GM19043 (cell line): ENCODE measurements around the gene HAND1.
A peak's percentile ranks its signal among the peaks of the same experiment; 100 is the strongest.

Experiments used
- ATAC-seq: cut with Tn5 transposase; IDR thresholded peaks from one replicate; pipeline ENCODE4 v1.9.1; 2021; ENCODE audit warnings: low read depth; ENCODE audit not compliant: unreplicated experiment

HAND1 gene

GRCh38 chr5:154479944-154480750 is 2.1 kb upstream of the HAND1 start:
- no peak for ATAC-seq

GRCh38 chr5:154479160-154479943 is 1.3 kb upstream of the HAND1 start:
- ATAC-seq = no peak

GRCh38 chr5:154478752-154479159 is 729 bp upstream of the HAND1 start:
- no peak for ATAC-seq

- ATAC-seq = no peak
Measured at GRCh38 chr5:154477382-154478223, 424 bp downstream of the HAND1 start.

GRCh38 chr5:154476354-154477205 is 1.4 kb downstream of the HAND1 start:
- no peak for ATAC-seq

GRCh38 chr5:154475591-154476353 is 2.3 kb downstream of the HAND1 start:
- ATAC-seq = no peak

GRCh38 chr5:154474396-154475334 is 3.4 kb downstream of the HAND1 start:
- ATAC-seq = no peak

- ATAC-seq = no peak
Measured at GRCh38 chr5:154473581-154474283, 4.3 kb downstream of the HAND1 start.

- ATAC-seq = no peak
Measured at GRCh38 chr5:154472871-154473580, 5.0 kb downstream of the HAND1 start.

- no peak for ATAC-seq
Measured at GRCh38 chr5:154470947-154471870, 6.8 kb downstream of the HAND1 start.

- ATAC-seq = no peak
Measured at GRCh38 chr5:154470137-154470536, 7.9 kb downstream of the HAND1 start.

- ATAC-seq = peak; percentile 88
Measured at GRCh38 chr5:154467655-154468354, 10.2 kb downstream of the HAND1 start.

- ATAC-seq = no peak
Measured at GRCh38 chr5:154466671-154467070, 11.4 kb downstream of the HAND1 start.

- ATAC-seq = no peak
Measured at GRCh38 chr5:154466147-154466546, 11.9 kb downstream of the HAND1 start.

GRCh38 chr5:154465169-154465568 is 12.9 kb downstream of the HAND1 start:
- no peak for ATAC-seq
